HG03460 (cell line): ENCODE results near the gene HCFC1.

Experiments
- ATAC-seq: cut with Tn5 transposase; IDR thresholded peaks from one replicate; pipeline ENCODE4 v1.9.1; 2021; ENCODE audit not compliant: unreplicated experiment

The HCFC1 gene

DNA sequence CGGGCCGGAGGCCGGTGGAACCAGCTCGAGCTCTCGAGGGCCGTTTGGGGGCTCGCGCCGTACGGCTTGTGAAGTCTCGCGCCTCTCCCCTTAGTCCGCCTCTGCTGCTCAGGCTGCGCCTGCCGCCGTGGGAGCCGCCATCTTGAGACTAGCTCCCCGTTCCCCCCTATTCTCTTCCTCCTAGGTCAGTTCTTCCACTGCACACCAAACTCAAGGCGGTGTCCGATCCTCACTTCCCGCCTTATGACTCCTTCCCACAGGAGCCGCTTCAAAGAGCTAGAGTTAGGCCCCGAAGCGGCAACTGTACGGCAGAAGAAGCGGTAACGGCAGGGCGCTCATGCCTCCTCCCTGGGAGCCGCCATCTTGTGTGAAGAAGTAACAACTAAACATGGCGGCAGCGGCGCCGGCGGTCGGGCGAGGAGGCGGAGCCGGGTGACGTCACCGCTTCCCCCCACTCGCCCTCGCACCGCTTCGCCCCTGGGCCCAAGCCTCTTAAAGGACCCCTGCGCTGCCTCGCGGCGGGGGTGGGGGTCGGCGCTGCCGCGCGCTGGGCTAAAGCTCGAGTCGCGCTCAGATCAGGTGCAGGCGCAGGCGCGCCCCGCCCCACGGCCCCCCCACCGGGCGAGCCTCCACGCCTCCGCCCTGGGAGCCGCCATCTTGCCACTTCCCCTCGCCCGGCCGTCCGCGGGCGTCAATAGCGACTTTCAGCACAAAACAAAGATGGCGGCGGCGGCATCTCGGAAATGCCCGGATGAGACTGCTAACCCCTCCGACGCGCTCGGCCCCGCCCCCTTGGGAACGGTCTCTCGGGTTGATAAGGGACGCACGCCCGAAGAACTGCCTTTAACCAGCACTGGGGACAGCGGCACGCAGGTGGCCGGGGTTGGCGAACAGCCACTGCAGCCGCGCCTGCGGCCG, at the start of gene HCFC1:
Gene HCFC1, minus strand, starts transcription at position 369 of the 918 bp plus-strand sequence. CDS start 978 bp downstream, outside the sequence.
- ATAC-seq, result peak; percentile 42

DNA sequence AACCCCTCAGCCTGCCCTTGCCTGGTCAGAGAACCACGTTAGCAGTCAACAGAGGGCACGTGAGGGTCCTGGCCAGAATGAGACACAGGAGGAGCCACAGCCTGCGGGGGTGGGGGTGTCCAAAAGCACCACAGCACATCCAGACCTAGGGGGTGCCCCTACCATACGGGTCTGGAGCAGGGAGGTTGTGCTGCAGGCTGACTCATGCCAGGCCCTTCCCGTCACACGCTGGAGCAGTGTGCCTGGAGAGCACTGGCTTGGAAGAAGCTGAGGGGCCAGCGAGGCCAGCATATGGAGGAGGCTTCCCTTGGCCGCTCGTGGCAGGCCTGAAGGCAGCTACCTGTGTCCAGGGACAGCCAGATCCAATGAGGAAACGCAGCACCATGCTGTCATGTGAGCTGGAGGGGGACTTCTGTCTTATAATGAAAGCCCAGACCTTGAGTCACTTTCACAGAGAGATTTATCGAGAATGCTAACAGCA, 49.6 kb upstream of the HCFC1 start:
- no peak for ATAC-seq

DNA sequence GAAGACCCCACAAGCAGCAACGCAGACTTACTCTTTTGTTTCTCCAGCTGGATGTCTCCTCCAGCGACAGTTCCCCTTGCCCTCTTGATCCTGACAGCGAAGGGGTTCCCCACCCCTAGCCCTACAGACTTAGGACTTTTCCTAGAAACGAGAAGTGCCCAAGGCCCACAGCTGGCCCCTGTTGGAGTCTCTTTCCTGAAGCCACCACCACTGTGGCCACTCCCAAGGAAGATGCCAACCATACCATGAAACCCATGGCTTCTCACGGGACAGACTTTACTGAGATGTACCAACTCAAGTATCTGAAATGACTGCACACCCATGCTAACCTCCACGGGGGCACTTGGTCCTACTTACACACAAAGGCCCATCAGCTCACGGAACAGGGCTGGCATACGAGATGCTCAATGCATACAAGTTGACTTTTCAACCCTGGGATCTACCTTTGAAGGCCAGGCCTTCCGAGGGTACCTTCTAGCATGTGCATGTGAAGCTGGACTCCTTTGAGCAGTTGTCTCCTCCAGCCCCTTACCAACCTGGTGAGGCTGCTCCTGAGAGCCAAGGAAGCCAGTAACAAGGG, 49.0 kb upstream of the HCFC1 start:
- ATAC-seq, result no peak

DNA sequence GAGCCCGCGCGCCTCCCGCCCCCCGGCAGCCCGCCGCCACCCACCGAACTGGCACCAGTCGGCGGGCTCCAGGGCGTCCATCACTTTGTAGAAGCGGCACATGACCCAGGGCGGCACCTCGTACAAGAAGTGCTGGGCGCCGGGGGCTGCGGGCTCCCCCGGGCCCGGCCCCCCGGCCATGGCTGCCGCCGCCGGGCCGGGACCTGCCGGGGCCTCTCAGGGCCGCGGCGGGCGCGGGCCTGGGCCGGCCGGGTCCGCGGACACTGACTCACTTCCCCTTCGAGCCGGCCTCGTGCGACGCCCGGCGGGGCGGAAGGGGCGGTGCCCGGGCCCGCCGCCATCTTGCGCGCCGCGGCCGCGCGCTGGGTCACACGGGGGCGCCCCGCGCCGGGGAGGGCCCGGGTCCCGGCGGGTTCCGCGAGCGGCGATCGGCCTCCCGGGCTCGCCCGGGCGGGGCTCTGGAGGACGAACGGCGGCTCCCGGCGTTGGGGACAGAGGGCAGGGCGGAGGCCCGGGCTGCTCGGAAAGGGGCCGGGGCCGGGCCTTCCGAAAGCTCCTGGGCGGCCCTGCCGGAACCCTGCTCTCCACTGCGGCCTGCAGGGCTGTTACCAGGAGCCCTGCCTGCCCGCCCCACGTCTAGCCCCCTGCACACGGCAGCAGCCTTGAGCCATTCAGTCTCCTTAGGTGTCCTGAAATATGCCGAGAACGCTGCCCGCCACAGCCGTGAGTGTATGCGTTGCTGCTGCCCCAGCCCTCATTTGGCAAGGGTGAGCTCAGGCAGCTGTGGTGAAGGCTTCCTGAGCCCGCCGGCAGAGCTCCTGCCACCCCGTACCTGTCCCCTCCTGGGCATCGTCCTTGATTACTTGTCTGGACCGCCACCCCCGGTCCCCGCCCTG, 48.3 kb upstream of the HCFC1 start, which contains the start of gene IRAK1:
Gene IRAK1, minus strand, starts transcription at position 270 of the 896 bp plus-strand sequence. Its CDS starts 90 bp downstream, at position 180.
- peak; percentile 66 for ATAC-seq

DNA sequence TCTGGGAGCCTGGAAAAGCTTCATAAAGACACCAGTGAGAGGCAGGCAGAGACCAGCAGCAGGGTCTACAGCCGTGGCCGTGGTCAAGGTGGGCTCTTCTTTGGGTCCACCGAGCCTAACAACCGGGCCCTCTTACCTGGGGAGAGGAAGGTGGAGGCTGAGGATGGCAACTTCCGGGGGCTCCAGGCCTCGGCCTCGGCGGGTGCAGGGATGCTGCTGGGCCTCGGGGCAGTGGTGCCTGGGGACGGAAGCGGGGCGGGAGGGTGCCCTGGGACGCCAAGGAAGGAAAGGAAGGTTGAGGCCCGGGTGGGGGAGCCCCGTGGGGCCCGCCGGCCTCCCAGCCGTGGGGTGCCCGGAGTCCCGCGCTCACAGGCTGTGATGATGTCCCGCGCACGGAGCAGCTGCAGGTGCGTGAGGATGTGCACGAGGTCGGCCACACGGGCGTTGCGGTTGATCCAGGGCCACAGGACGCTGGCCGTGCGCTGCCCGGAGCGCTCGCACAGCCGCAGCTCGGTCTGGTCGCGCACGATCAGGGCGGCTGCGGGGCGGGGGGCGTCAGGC, 47.5 kb upstream of the HCFC1 start:
- no peak for ATAC-seq

DNA sequence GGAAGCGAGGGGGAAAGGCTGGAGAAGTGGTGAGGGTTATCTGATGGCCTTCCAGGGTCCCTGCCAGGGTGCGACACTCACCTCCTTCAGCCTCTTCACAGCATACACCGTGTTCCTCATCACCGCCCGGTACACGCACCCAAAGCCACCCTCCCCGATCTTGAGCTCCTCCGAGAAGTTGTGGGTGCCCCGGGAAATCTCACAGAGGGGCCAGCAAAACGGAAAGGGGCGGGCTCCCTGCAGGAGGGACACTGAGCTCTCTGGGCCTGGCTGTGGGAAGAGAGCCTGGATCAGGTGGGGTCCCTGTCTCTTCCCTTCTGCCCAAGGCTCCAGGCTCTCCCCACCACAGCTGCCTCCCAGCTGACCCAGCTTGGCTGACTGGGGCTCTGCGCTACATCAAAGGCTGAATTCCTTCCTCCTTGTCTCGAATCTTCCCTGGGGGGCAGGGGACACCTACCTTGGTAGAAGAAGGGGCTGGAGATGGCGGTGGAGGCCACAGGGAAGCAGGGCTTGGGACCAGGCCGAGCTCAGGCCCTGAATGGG, 47.0 kb upstream of the HCFC1 start:
- ATAC-seq, result no peak

DNA sequence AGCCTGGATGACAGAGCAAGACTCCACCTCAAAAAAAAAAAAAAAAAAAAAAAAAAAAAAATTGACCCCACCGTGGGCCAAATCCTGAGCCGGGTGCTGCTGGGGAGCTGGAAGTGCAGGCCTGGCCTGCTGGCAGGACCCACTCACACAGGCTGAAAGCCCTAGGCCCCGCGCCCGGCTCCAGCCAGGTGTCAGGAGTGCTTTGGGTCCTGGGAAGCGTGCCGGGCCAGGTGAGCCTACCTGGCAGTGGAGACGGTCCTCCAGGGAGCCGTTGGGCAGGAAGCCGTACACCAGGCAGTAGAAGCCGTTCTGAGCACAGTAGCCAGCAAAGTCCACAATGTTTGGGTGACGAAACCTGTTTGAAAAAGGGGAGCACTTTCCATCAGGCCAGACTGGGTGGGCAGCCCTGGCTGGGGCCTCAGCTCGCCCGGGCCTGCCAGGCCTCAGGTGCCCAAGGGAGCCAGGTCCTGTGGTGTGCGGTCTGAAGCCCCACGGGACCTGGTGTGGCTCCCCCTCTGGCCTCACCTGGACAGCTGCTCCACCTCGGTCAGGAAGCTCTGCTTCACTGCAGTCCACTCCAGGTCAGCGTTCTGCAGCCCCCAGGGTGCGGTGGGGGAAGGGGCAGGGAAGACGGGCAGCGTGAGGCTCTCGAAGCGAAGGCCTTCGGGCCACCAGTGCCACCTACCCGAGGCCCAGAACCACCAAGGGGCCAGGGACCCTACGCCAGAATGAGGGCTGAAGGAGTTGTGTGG, 46.3 kb upstream of the HCFC1 start:
- no peak for ATAC-seq

DNA sequence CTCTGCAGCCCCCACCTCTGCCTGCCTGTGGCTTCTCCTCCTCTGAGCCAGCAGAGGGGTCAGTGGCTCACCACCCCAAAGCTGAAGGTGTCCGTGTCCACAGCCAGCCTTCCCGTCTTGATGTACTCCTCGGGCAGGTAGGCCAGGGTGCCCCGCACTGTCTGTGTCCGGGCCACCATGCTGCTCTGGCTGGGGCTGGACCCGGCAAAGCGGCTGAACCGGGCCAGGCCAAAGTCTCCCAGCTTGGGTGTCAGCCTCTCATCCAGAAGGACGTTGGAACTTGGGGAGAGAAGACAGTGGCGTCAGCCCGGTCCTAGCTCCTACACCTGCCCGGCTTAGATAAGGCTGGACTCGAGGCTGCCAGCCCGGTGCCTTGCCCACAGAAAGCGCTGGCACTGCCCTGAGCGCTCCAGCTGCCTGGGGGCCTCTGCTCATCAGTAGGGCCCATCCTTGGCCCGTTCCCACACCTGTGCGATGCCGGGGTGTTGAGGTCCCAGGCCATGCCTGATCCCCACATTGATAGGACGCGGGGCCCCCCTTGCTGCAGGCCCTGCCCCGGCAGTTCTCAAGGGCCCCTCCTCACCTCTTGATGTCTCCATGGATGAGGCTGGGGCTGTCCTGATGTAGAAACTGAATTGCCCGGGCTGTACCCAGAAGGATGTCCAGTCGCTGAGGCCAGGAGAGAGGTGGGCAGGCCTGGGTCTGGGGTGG, 44.9 kb upstream of the HCFC1 start:
- ATAC-seq, result no peak

DNA sequence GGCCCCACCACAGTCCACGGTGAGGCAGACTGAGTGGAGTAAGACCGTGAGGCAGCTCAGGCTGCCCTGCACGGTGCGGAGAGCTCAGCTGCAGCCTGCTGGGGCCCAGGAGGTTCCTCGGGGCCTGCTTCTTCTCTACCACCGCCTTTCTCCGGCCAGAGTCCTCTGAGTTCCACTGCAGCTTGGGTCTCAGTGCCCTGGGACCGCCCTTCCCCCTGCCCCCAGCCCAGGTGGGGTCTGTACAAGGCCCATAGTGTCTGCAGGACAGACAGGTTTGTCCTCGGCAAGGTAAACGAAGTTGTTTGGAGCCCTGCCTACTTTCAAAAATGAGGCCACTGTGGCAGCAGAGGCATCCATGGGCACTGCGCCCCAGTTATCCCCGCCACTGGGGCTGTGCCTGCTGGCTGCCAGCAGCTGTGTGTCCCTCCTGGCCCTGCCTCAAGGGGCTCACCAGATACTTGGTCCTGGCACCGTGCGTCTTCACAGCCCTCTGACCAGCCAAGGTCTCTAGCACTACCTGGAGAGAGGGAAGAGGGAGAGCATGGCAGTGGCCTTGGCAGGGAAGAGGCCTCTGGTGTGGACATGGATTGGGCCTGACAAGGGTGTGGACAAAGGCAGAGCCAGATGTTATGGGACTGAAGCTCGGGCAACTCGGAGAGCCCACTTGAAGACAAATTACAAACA, 44.1 kb upstream of the HCFC1 start:
- ATAC-seq, result no peak

DNA sequence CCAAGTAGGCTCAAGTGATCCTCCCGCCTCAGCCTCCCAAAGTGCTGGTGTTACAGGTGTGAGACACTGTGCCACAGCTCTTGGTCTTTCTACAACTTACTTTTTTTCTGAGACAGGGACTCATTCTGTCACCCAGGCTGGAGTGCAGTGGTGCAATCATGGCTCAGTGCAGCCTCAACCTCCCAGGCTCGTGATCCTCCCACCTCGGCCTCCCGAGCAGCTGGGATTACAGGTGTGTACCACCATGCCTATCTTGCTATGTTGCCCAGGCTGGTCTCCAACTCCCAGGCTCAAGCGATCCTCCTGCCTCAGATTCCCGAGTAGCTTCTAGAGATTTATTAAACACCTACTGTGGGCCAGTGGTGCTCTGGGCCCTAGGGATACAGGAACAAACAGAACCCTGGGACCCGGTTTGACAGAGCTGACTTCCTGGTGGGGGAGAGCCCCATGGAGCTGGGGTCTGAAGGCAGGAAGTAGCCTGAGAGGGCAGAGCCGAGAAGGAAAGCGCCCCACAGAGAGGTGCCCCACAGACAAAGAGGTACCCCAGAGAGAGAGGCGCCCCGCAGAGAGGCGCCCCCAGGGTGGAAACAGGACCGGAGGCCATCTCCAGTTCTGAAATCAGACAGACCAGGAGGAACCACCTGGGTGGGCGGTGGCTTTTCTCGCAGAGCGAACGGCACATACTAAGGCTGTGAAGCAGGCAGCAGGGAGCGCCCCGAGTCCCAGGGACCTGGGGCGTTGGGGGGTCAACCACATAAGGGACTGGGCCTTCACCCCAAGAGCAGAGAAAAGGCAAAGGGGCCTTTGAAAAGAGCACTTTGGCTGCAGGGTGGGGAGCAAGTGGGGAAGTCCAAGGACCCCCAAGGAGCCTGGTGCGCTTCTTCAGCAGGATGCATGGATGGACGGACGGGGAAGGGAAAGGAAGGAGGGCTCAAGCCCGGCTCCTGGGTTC, 43.1 kb upstream of the HCFC1 start:
- no peak for ATAC-seq

DNA sequence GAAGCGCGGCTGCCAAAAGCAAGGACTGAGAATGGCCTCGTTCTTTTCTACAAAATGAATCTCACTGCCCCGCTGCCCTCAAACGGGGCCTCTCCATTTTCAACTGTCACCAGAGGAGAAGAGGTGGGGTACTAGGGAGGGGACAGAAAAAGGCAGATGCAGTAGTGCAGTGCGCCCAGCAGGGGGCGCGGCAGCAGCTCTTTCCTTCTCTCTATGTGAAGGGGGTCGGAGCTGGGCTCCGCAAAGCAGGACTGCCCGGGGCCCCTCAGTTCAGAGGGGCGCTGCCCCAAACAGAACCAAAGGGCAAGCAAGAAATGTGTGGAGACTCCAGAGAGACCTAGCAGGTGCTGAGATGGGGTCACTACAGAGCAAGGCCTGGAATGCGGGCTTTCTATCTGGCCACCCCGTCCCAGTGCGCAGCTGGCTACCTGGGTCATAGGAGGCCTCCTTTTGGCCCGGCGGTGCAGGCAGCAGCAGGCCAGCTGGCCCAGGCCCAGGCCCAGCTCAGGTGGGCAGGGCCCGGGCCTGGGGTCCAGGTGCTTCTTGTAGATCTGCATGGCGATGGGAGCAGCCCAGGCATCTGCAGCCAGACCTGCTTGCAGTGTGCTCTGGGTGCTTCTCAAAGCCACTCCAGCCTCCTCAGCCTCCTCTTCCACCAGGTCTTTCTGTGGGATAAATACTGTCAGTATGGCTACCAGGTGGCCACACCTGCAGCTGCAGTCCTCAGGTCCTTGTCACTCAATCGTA, 42.2 kb upstream of the HCFC1 start:
- no peak for ATAC-seq

DNA sequence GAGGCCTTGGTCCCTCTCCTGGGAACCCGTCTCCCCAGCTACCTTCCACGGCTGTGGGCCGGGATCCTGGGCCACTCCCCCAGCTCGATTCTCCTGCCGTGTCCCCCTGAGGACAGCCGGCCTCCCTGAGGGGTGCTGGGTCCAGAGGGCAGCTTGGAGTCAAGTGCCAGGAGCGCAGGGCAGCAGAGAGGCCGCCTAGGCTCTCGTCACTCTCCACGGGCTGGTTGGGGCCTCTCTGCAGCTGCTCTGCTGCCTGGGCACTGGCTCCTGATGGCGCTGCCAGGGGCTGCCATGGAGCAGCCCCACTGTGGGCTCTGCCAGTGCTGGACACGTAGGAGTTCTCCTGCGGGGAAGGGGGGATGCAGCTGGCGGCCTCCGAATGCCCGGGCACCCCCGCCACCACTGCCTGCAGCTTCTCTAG, 41.4 kb upstream of the HCFC1 start:
- no peak for ATAC-seq

DNA sequence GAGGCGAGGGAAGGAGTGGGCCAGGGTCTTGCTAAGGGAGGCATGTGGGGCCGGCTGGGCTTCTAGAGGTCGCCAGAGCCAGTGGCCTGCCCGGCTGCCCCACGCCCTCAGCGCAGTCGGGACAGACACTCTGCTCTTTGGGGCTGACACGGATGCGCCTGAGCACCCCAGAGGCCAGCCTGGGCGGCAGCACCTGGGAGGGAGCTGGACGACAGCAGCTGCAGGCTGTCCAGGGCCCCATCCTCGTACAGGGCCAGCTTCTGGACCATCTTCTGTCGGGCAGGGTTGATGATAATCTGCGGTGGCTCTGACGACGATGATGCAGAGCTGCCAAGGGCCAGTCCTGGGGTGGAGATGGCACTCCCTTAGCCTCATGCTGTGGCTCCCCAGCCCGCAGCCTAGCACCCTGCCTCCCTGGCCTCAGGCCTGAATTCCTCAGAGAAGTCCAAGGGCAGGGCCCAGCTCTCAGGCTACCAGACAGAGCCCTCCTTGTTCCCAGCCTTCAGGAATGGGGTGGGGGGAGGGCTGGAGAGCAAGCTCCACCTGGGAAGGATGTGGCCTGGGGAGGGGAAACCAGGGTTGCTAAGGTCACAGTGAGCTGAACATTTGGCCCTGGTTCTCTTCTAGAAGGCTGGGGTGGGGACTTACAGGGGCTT, 40.8 kb upstream of the HCFC1 start:
- ATAC-seq, result no peak

DNA sequence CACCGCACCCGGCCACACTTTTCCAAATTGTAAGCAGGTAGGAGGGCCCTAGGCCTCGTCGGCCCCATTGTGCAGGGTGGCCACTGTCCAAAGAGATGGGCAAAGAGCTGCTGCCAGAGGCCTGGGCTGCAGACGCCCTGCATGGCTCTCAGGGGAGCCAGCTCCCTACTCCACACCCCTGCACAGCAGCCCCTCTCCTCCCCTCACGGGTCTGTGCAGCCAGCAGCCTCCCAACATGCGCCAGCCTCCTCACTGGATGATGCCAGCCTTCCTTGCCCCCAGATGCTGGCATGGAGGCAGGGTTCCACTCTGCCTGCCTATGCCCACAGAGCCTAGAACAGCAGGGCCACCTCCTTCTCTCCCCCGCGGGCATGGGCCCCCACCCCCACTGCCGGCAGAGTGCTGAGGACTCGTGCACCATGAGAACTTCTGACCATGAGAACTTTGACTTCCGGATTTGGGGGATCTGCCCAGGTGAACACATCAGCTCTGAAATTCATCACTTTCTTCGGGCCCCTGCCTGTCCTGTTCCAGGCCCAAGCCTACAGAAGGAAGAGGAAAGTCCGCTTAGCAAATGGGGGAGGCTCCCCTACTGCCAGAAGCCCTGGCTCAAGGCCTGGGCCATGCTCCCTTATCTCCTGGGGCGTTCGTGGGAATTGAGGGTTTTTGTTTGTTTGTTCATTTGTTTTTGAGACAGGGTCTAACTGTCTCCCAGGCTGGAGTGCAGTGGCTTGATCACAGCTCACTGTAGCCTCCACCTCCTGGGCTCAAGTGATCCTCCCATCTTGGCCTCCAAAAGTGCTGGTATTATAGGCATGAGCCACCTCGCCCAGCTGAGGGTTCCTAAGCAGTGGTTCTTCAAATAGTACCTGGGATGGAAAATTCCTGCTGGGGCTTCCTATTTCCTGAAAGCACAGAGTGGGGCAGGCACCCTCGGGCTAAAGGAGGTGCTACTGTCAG, 40.0 kb upstream of the HCFC1 start:
- ATAC-seq, result no peak
